ENCODE results near the gene OR5AS1. TPM values are rescaled to one million over a fixed set of nuclear protein-coding genes. Genes with fewer than 3 reads are reported as not detected.
"Not testable (repeated sequence)": the region's sequence is repeated elsewhere in the genome, so short reads cannot be mapped to it uniquely, and the experiment has no call there.

The OR5AS1 gene
- polyA plus RNA-seq, 2 of the 4 experiments (the other 2 are of a cell fraction) = not detected

DNA sequence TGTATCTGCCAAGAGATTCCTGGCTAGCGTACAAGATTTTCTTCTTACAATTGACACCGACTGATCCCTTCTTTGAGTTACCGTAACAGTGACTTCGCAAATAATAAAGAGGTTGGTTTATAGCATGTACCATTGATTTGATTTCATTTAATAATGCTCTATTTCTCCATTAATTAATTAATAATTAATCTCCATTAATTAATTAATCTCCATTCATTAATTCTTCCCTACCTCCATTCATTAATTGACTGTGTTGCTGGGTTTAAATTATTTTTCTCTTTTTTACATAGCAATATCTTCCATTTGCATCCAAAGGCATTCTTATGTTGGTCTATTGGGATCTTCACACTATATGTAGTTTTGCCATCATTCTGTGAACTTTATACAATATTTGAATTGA is 21.0 kb downstream of the OR5AS1 start:
- ChIA-PET POLR2A (no interaction called here), CTCF (no interaction called here)
- WGBS (ENCODE audit: missing lambda C conversion rate) = 40% methylated on average over 4 of the region's 4 CpGs
- Histone ChIP-seq H3K4me3 (no peak overlapping the region), H3K4me1 (no peaks in the 10 kb centered on the region), H3K4me2 (no peak overlapping the region), H3K9me3 (no peaks in the 10 kb centered on the region; the same call in 2 of the 3 replicates), H3K27ac (no peak overlapping the region)
- DNase-seq (ENCODE audit: low read depth in 1 of 2, low spot score in 1 of 2) (no peak), FAIRE-seq (no peak), ATAC-seq (no peak)
- TF ChIP-seq SREBF2 (IDR thresholded peaks at IDR 0.05) (no peak), POLR2A (IDR thresholded peaks at IDR 0.05; ENCODE audit: low read length) (no peak), JUNB (IDR thresholded peaks at IDR 0.05) (no peak), CBX2 (IDR thresholded peaks at IDR 0.05; ENCODE audit: borderline replicate concordance, low read depth) (no peak), EHF (CRISPR knock-in tag; IDR thresholded peaks at IDR 0.05) (no peak), FOXS1 (CRISPR knock-in tag; IDR thresholded peaks at IDR 0.05) (no peak), PHF8 (IDR thresholded peaks at IDR 0.05; ENCODE audit: borderline replicate concordance, low read depth) (no peak), CEBPB (IDR thresholded peaks at IDR 0.05) (no peak), TFCP2L1 (CRISPR knock-in tag; IDR thresholded peaks at IDR 0.05) (no peak), POLR2AphosphoS2 (conservative IDR thresholded peaks at IDR 0.05; ENCODE audit: low read length) (no peak), ZNF302 (CRISPR knock-in tag; IDR thresholded peaks at IDR 0.05) (no peak)
- TF ChIP-seq, protein P1, sequence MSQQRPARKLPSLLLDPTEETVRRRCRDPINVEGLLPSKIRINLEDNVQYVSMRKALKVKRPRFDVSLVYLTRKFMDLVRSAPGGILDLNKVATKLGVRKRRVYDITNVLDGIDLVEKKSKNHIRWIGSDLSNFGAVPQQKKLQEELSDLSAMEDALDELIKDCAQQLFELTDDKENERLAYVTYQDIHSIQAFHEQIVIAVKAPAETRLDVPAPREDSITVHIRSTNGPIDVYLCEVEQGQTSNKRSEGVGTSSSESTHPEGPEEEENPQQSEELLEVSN (IDR thresholded peaks at IDR 0.05; ENCODE audit: borderline replicate concordance, low read depth) = no peak
- TF ChIP-seq, protein P2, sequence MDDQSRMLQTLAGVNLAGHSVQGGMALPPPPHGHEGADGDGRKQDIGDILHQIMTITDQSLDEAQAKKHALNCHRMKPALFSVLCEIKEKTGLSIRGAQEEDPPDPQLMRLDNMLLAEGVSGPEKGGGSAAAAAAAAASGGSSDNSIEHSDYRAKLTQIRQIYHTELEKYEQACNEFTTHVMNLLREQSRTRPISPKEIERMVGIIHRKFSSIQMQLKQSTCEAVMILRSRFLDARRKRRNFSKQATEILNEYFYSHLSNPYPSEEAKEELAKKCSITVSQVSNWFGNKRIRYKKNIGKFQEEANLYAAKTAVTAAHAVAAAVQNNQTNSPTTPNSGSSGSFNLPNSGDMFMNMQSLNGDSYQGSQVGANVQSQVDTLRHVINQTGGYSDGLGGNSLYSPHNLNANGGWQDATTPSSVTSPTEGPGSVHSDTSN (IDR thresholded peaks at IDR 0.05) = no peak

DNA sequence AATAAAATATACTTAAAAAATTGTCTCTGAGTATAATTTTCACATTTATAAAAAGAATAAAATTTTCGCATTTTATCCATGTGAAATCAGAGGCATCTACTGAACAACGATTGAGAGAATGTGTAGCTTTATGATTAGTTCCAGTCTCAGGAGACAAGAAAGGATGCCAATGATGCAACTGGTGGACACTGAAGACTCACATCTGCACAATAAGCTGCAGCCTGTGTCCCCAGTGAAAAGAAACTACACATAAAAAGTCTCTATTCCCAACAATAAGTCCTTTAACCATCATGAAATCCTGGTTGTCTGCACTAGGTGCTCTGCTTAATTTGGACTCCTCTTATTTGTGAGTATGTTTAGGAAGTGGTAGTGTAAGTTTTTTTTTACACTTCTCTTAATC is 22.0 kb downstream of the OR5AS1 start:
- H3K9me3 ChIP-seq = no peaks in the 10 kb centered on the region
- no peaks in the 10 kb centered on the region for H3K4me1 ChIP-seq
- H3K27ac ChIP-seq = no peak overlapping the region
- CTCF ChIA-PET = no interaction called here
- TF ChIP-seq, protein P3, sequence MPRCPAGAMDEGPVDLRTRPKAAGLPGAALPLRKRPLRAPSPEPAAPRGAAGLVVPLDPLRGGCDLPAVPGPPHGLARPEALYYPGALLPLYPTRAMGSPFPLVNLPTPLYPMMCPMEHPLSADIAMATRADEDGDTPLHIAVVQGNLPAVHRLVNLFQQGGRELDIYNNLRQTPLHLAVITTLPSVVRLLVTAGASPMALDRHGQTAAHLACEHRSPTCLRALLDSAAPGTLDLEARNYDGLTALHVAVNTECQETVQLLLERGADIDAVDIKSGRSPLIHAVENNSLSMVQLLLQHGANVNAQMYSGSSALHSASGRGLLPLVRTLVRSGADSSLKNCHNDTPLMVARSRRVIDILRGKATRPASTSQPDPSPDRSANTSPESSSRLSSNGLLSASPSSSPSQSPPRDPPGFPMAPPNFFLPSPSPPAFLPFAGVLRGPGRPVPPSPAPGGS (IDR thresholded peaks at IDR 0.05) = no peak
- no peak for ATAC-seq
- H3K4me3 ChIP-seq = no peak overlapping the region
- no peak overlapping the region for H3K4me2 ChIP-seq
- POLR2A ChIA-PET = no interaction called here
- 3% methylated on average over 2 of the region's 2 CpGs for WGBS (ENCODE audit: missing lambda C conversion rate)
- no peak for DNase-seq (ENCODE audit: low read depth in 1 of 2, low spot score in 1 of 2)
- FAIRE-seq = no peak

DNA sequence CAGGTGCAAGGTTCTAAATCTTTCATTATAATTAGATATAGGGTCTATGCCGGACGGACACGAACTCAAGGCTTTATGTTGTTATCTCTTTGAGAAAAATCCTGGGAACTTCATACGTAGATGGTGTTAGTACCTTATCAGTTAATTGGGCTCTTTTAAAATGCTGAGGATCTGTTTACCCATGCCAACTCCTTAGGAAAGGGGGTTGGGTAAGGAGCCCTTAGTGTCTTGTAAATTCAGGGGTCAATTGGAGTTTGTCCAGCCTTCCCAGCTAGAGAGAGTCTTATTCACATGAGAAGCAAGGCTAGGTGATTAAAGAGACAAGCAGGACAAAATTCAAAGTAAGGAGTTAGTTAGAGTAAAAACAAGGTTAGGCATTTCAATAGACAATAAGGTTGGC is 28.9 kb downstream of the OR5AS1 start:
- 8% methylated on average over 4 of the region's 4 CpGs for WGBS (ENCODE audit: missing lambda C conversion rate)
- CTCF ChIA-PET; H3K4me1 ChIP-seq; H3K4me2 ChIP-seq; ATAC-seq; H3K27ac ChIP-seq; POLR2A ChIA-PET; H3K4me3 ChIP-seq; FAIRE-seq; H3K9me3 ChIP-seq; DNase-seq (ENCODE audit: low read depth in 1 of 2, low spot score in 1 of 2): not testable (repeated sequence)

DNA sequence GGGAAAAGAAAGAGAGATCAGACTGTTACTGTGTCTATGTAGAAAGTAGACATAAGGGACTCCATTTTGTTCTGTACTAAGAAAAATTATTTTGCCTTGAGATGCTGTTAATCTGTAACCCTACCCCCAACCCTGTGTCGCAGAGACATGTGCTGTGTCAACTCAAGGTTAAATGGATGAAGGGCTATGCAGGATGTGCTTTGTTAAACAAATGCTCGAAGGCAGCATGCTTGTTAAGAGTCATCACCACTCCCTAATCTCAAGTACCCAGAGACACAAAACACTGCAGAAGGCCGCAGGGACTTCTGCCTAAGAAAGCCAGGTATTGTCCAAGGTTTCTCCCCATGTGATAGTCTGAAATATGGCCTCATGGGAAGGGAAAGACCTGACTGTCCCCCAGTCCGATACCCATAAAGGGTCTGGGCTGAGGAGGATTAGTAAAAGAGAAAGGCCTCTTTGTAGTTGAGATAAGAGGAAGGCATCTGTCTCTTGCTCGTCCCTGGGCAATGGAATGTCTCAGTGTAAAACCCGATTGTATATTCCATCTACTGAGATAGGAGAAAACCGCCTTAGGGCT is 30.3 kb downstream of the OR5AS1 start:
- FAIRE-seq; CTCF ChIA-PET; H3K4me3 ChIP-seq; H3K27ac ChIP-seq; DNase-seq (ENCODE audit: low read depth in 1 of 2, low spot score in 1 of 2); H3K4me2 ChIP-seq; H3K9me3 ChIP-seq; POLR2A ChIA-PET; ATAC-seq; H3K4me1 ChIP-seq: not testable (repeated sequence)
- WGBS (ENCODE audit: missing lambda C conversion rate) = 0% methylated on average over 7 of the region's 7 CpGs

DNA sequence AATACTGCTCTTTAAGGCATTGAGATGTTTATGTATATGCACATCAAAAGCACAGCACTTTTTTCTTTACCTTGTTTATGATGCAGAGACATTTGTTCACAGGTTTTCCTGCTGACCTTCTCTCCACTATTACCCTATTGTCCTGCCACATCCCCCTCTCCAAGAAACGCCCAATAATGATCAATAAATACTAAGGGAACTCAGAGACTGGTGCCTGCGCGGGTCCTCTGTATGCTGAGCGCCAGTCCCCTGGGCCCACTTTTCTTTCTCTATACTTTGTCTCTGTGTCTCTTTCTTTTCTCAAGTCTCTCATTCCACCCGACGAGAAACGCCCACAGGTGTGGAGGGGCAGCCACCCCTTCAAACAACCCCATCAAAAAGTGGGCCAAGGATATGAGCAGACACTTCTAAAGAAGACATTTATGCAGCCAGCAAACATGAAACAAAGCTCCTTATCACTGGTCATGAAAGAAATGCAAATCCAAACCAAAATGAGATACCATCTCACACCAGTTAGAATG is 30.9 kb downstream of the OR5AS1 start:
- WGBS (ENCODE audit: missing lambda C conversion rate) = 14% methylated on average over 7 of the region's 7 CpGs
- POLR2A ChIA-PET; H3K4me2 ChIP-seq; FAIRE-seq; DNase-seq (ENCODE audit: low read depth in 1 of 2, low spot score in 1 of 2); ATAC-seq; H3K4me1 ChIP-seq; H3K27ac ChIP-seq; CTCF ChIA-PET; H3K9me3 ChIP-seq; H3K4me3 ChIP-seq: not testable (repeated sequence)
